ENCODE data around the gene CCDC32. TPM values are rescaled to one million over a fixed set of nuclear protein-coding genes. Genes with fewer than 3 reads are reported as not detected.

CCDC32 gene
- total RNA-seq, 2 experiments from 2014 or later, result 25.4 to 25.8 TPM

GRCh38 chr15:40565333-40566238 is 744 bp upstream of the CCDC32 start:
- intact Hi-C loops (cut with micrococcal nuclease), result loop anchor here (1.0 to 5.0 kb wide), 5 partner anchors 29 to 552 kb away; partner anchors contain the start of genes INO80, KNL1 and RMDN3
- Mint-ChIP-seq H3K4me3 (peak overlapping the region; percentile 96), H3K36me3 (ENCODE audit: low read depth) (peaks cover 3% of the 10 kb centered on the region), H3K27ac (peak overlapping the region; percentile 90), H3K9me3 (no peaks in the 10 kb centered on the region), H3K4me1 (ENCODE audit: low read depth) (peaks cover 48% of the 10 kb centered on the region), H3K27me3 (ENCODE audit: low read depth) (no peaks in the 10 kb centered on the region)
- CTCF ChIA-PET, result interaction anchor here (0.6 to 1.5 kb wide), 7 partner anchors 24 to 120 kb away, joined by 3 to 9 read pairs (median 3); no protein-coding TSS in a partner anchor
- DNase-seq, result no peak

- intact Hi-C loops (cut with micrococcal nuclease), result no loop called here
- peaks cover 47% of the 10 kb centered on the region for H3K4me1 Mint-ChIP-seq (ENCODE audit: low read depth)
- H3K9me3 Mint-ChIP-seq, result no peaks in the 10 kb centered on the region
- no peak overlapping the region for H3K4me3 Mint-ChIP-seq
- no peak for DNase-seq
- CTCF ChIA-PET, result interaction anchor here (1.3 kb wide), 1 partner anchor 28 kb away, joined by 3 read pairs; no protein-coding TSS in a partner anchor
- H3K27me3 Mint-ChIP-seq (ENCODE audit: low read depth), result no peaks in the 10 kb centered on the region
- H3K36me3 Mint-ChIP-seq (ENCODE audit: low read depth), result peaks cover 6% of the 10 kb centered on the region
- H3K27ac Mint-ChIP-seq, result peak overlapping the region; percentile 26
Observed at GRCh38 chr15:40563426-40563825, 1.4 kb downstream of the CCDC32 start.

DNA sequence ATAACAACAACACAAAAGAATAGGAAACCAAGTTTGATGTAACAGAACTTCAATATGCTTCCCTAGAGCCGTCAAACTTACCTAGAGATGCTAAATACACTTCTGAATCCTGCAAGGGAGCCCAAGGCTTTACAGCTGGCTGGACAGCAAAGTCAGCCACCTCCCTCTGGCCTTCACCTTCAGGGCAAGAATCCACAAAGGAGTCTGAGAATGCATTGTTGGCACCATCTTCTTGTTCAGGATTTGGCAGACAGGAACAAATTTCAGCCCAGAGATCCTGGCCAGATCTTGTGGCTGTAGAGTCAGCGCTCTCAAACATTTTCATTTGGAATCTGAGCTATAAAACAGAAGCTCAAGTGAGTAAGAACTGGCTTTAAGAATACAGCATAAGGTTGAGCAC is 2.2 kb downstream of the CCDC32 start:
- no peak overlapping the region for H3K27ac Mint-ChIP-seq

GRCh38 chr15:40558952-40559742 is 5.7 kb downstream of the CCDC32 start:
- Mint-ChIP-seq H3K27me3 (ENCODE audit: low read depth) (no peaks in the 10 kb centered on the region), H3K36me3 (ENCODE audit: low read depth) (peaks cover 18% of the 10 kb centered on the region), H3K9me3 (no peaks in the 10 kb centered on the region), H3K4me3 (no peak overlapping the region), H3K27ac (no peak overlapping the region), H3K4me1 (ENCODE audit: low read depth) (peaks cover 30% of the 10 kb centered on the region)
- CTCF ChIA-PET, result interaction anchor here (0.6 kb wide), 1 partner anchor 29 kb away, joined by 4 read pairs; no protein-coding TSS in a partner anchor
- intact Hi-C loops (cut with micrococcal nuclease), result no loop called here
- no peak for DNase-seq

More for the DNA sequence above, 2.2 kb downstream of the CCDC32 start:
- Mint-ChIP-seq H3K4me1 (ENCODE audit: low read depth) (peaks cover 48% of the 10 kb centered on the region), H3K4me3 (no peak overlapping the region), H3K9me3 (no peaks in the 10 kb centered on the region), H3K27me3 (ENCODE audit: low read depth) (no peaks in the 10 kb centered on the region), H3K36me3 (ENCODE audit: low read depth) (peaks cover 6% of the 10 kb centered on the region)
- intact Hi-C loops (cut with micrococcal nuclease), result no loop called here
- CTCF ChIA-PET, result interaction anchor here (1.3 kb wide), 1 partner anchor 28 kb away, joined by 3 read pairs; no protein-coding TSS in a partner anchor
- no peak for DNase-seq

- no peak for DNase-seq
- intact Hi-C loops (cut with micrococcal nuclease), result no loop called here
- Mint-ChIP-seq H3K4me3 (no peak overlapping the region), H3K27me3 (ENCODE audit: low read depth) (no peaks in the 10 kb centered on the region), H3K4me1 (ENCODE audit: low read depth) (peaks cover 13% of the 10 kb centered on the region), H3K9me3 (no peaks in the 10 kb centered on the region), H3K27ac (no peak overlapping the region), H3K36me3 (ENCODE audit: low read depth) (peaks cover 22% of the 10 kb centered on the region)
- CTCF ChIA-PET, result no interaction called here
Observed at GRCh38 chr15:40555876-40556275, 9.0 kb downstream of the CCDC32 start.

DNA sequence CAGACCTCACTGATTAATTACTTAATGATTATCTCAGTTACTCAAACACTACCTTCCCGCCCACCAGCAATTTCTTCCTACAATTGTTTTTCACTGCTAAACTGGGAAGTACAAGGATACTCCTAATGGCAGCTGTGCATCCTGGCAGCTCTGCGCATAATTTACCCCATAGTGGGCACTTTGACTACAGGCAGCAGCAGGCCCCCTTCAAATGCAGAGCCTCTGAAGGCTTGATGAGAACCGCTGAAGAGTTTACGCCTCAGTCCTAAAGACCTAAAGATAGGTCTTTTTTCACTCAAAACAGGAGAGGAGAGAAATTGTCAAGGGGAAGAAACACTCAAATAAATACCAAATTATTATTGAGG is 10.7 kb downstream of the CCDC32 start:
- H3K36me3 Mint-ChIP-seq (ENCODE audit: low read depth), result peaks cover 21% of the 10 kb centered on the region
- no peaks in the 10 kb centered on the region for H3K27me3 Mint-ChIP-seq (ENCODE audit: low read depth)
- peaks cover 6% of the 10 kb centered on the region for H3K4me1 Mint-ChIP-seq (ENCODE audit: low read depth)
- DNase-seq, result no peak
- H3K4me3 Mint-ChIP-seq, result no peak overlapping the region
- intact Hi-C loops (cut with micrococcal nuclease), result no loop called here
- CTCF ChIA-PET, result no interaction called here
- H3K27ac Mint-ChIP-seq, result no peak overlapping the region
- no peaks in the 10 kb centered on the region for H3K9me3 Mint-ChIP-seq

DNA sequence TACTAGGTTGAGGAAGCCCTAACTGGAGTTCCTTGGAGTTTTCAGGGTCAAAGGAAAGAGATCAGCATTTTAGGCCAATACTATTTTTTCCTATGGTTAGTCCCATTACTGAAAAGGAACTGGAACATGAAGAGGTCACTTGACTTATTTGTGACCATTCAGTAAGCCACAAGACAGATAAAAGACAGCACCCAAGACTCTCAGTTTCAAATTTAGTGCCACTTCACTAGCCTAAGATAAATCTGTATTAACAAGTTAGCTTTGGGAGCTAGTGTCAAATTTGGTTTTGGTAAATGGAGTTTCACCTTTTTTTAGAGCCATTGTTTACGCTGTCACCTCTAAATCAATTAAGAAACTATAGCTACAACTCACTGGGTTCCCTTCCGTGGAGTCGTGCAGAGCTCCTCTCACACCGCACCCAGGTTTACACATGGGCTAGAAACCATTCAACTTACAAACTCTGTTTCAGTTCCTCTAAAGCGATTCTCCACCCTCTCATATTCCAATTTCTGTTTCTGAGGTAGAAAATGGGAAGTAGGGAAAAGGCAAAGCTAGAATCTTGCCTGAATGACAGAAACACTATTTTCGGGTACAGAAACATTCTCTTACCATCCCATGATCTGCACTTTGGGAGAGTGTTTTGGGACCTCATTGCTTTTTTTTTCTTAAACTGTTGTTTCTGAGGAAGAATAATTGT is 14.4 kb downstream of the CCDC32 start:
- Mint-ChIP-seq H3K4me3 (no peak overlapping the region), H3K27me3 (ENCODE audit: low read depth) (no peaks in the 10 kb centered on the region), H3K27ac (no peak overlapping the region), H3K9me3 (no peaks in the 10 kb centered on the region), H3K36me3 (ENCODE audit: low read depth) (peaks cover 16% of the 10 kb centered on the region), H3K4me1 (ENCODE audit: low read depth) (no peaks in the 10 kb centered on the region)
- intact Hi-C loops (cut with micrococcal nuclease), result no loop called here
- no peak for DNase-seq
- CTCF ChIA-PET, result interaction anchor here (1.1 kb wide), 1 partner anchor 115 kb away, joined by 4 read pairs; no protein-coding TSS in a partner anchor

DNA sequence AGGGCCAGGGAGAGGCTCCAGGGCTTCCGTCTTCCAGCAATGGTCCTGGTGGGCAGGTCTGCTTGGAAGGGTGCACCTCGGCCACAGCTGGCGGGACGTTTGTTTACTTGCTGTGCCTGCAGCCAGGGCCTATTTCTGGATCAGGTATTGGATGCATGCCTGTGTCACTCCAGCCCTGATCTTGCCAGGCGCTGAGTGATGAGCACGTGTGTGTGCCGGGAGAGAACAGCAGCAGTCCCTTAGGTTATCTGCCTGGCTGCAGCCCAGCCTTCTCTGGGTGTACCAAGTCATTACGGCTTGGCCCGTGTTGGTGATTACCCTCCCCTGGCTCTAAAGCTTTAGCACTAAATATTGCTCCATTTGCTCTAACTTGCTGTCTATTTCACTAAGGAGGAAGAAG is 14.9 kb downstream of the CCDC32 start:
- CTCF ChIA-PET, result interaction anchor here (1.1 kb wide), 1 partner anchor 116 kb away, joined by 4 read pairs; no protein-coding TSS in a partner anchor
- Mint-ChIP-seq H3K4me3 (no peak overlapping the region), H3K36me3 (ENCODE audit: low read depth) (peaks cover 16% of the 10 kb centered on the region), H3K27ac (no peak overlapping the region), H3K9me3 (no peaks in the 10 kb centered on the region), H3K4me1 (ENCODE audit: low read depth) (no peaks in the 10 kb centered on the region), H3K27me3 (ENCODE audit: low read depth) (no peaks in the 10 kb centered on the region)
- no peak for DNase-seq
- intact Hi-C loops (cut with micrococcal nuclease), result no loop called here

DNA sequence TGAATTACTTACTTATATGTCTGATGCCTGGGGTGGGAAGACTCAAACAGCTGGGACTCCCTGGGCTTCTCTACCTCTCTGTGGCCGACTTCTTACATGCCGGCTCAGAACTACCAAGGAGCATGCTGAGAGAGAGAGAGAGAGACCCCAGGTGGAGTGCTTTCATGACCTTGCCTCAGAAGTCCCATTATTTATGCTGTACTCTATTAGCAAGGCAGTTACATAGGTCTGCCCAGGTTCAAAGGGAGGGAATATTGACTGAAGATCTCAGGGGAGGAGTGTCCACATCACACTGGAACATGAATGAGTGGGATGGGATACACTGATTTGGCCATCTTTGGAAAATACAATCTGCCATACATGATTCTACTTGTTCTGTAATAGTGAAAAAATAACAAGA is 16.2 kb downstream of the CCDC32 start:
- H3K27ac Mint-ChIP-seq, result no peak overlapping the region
- no peak for DNase-seq
- H3K36me3 Mint-ChIP-seq (ENCODE audit: low read depth), result peaks cover 16% of the 10 kb centered on the region
- CTCF ChIA-PET, result interaction anchor here (1.3 kb wide), 1 partner anchor 131 kb away, joined by 6 read pairs; no protein-coding TSS in a partner anchor
- no peak overlapping the region for H3K4me3 Mint-ChIP-seq
- peaks cover 2% of the 10 kb centered on the region for H3K4me1 Mint-ChIP-seq (ENCODE audit: low read depth)
- intact Hi-C loops (cut with micrococcal nuclease), result no loop called here
- no peaks in the 10 kb centered on the region for H3K9me3 Mint-ChIP-seq
- H3K27me3 Mint-ChIP-seq (ENCODE audit: low read depth), result no peaks in the 10 kb centered on the region

DNA sequence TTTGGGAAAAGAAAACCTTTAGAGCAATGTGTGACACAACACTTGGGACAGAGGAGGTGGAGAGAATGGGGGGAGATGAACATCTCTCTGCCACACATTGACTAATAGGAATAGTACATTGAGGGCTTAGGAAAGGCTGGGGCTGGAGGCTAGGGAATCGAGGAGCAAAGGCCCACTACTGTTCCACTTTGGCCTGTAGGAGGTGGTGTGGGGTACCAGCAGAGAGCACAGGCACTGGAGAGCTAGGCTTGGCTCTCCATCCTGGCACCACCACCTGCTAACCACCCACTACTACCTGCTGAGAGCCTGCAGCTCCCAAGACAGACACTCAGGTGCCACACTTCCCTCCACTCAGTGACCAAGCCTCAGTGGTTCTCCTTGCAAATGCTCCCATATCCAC is 19.4 kb downstream of the CCDC32 start:
- intact Hi-C loops (cut with micrococcal nuclease), result no loop called here
- Mint-ChIP-seq H3K9me3 (no peaks in the 10 kb centered on the region), H3K4me1 (ENCODE audit: low read depth) (peaks cover 2% of the 10 kb centered on the region), H3K36me3 (ENCODE audit: low read depth) (peaks cover 8% of the 10 kb centered on the region), H3K27me3 (ENCODE audit: low read depth) (no peaks in the 10 kb centered on the region), H3K27ac (no peak overlapping the region), H3K4me3 (no peak overlapping the region)
- CTCF ChIA-PET, result no interaction called here
- no peak for DNase-seq

DNA sequence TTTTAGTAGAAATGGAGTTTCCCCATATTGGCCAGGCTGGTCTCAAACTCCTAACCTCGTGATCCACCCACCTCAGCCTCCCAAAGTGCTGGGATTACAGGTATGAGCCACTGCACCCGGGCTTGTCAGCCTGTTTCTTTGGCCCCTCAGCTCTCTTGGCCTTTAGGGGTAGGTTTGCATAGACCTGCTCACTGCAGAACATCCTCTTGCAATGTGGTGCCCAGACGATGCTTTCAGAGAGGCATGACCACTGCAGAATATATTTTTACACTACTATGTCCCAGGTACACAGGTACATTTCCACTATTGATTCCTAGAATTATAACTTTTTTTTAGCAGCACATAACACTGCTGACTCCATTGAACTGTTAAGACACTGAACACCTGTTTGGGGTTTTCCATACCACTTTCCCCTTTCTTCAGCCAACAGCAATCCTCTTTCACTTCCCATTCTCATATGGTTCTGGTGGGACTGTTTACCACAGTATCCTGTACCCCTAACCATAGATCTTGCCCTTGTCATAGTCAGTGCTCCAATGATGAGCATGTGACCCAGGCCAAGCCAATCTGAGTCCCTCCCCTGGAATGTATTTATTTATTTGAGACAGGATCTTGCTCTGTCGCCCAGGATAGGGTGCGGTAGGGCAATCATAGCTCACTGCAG is 21.1 kb downstream of the CCDC32 start:
- H3K27ac Mint-ChIP-seq, result no peak overlapping the region
- CTCF ChIA-PET, result interaction anchor here (0.8 kb wide), 1 partner anchor 85 kb away, joined by 3 read pairs; no protein-coding TSS in a partner anchor

More for the DNA sequence above, 21.1 kb downstream of the CCDC32 start:
- peaks cover 2% of the 10 kb centered on the region for H3K4me1 Mint-ChIP-seq (ENCODE audit: low read depth)
- peaks cover 8% of the 10 kb centered on the region for H3K36me3 Mint-ChIP-seq (ENCODE audit: low read depth)
- intact Hi-C loops (cut with micrococcal nuclease), result no loop called here
- DNase-seq, result no peak
- no peak overlapping the region for H3K4me3 Mint-ChIP-seq
- H3K9me3 Mint-ChIP-seq, result no peaks in the 10 kb centered on the region
- no peaks in the 10 kb centered on the region for H3K27me3 Mint-ChIP-seq (ENCODE audit: low read depth)

Data from activated naive CD4-positive, alpha-beta T cell treated with anti-CD3 and anti-CD28 coated beads for 36 hours (primary cell).